ENCODE results near the gene KCNAB2.

The KCNAB2 gene

GRCh38 chr1:6086358-6086757 lies 40.7 kb downstream of the KCNAB2 start:
- H3K9ac ChIP-seq (ENCODE audit: low read length), result no peak overlapping the region
- no peaks in the 10 kb centered on the region for H3K9me3 ChIP-seq (ENCODE audit: insufficient read depth, low read length)
- no peaks in the 10 kb centered on the region for H3K27me3 ChIP-seq (ENCODE audit: low read depth, low read length)
- H3K27ac ChIP-seq (ENCODE audit: low read length), result no peak overlapping the region
- no peak overlapping the region for H2AFZ ChIP-seq (ENCODE audit: low read depth, low read length)
- no peak overlapping the region for H3K4me2 ChIP-seq (ENCODE audit: low read length)
- TF ChIP-seq EZH2phosphoT487 (IDR thresholded peaks at IDR 0.05; ENCODE audit: low read depth) (no peak), CTCF (IDR thresholded peaks at IDR 0.05; ENCODE audit: low read depth, low read length) (no peak)
- no peaks in the 10 kb centered on the region for H3K79me2 ChIP-seq (ENCODE audit: low read length)
- no peaks in the 10 kb centered on the region for H3K36me3 ChIP-seq (replicated peaks; ENCODE audit: low read depth, low read length)
- no peaks in the 10 kb centered on the region for H4K20me1 ChIP-seq (ENCODE audit: insufficient read depth, low read length)
- H3K4me3 ChIP-seq (ENCODE audit: low read length), result no peak overlapping the region
- H3K4me1 ChIP-seq (ENCODE audit: low read length), result no peaks in the 10 kb centered on the region

- no peak overlapping the region for H3K4me3 ChIP-seq (ENCODE audit: low read length)
- no peaks in the 10 kb centered on the region for H3K36me3 ChIP-seq (replicated peaks; ENCODE audit: low read depth, low read length)
- no peak for TF ChIP-seq CTCF (IDR thresholded peaks at IDR 0.05; ENCODE audit: low read depth, low read length)
- no peak for TF ChIP-seq EZH2phosphoT487 (IDR thresholded peaks at IDR 0.05; ENCODE audit: low read depth)
- H3K9ac ChIP-seq (ENCODE audit: low read length), result no peak overlapping the region
- no peak overlapping the region for H3K4me2 ChIP-seq (ENCODE audit: low read length)
- no peaks in the 10 kb centered on the region for H3K4me1 ChIP-seq (ENCODE audit: low read length)
- H3K27me3 ChIP-seq (ENCODE audit: low read depth, low read length), result no peaks in the 10 kb centered on the region
- no peaks in the 10 kb centered on the region for H3K9me3 ChIP-seq (ENCODE audit: insufficient read depth, low read length)
- H4K20me1 ChIP-seq (ENCODE audit: insufficient read depth, low read length), result no peaks in the 10 kb centered on the region
- no peak overlapping the region for H3K27ac ChIP-seq (ENCODE audit: low read length)
- no peak overlapping the region for H2AFZ ChIP-seq (ENCODE audit: low read depth, low read length)
- H3K79me2 ChIP-seq (ENCODE audit: low read length), result no peaks in the 10 kb centered on the region
Measured at GRCh38 chr1:6086762-6087376, 41.2 kb downstream of the KCNAB2 start.

GRCh38 chr1:6087377-6087772 lies 41.7 kb downstream of the KCNAB2 start:
- Histone ChIP-seq H3K4me2 (ENCODE audit: low read length) (no peak overlapping the region), H3K9me3 (ENCODE audit: insufficient read depth, low read length) (no peaks in the 10 kb centered on the region), H2AFZ (ENCODE audit: low read depth, low read length) (no peak overlapping the region), H3K79me2 (ENCODE audit: low read length) (no peaks in the 10 kb centered on the region), H3K4me3 (ENCODE audit: low read length) (no peak overlapping the region), H3K27me3 (ENCODE audit: low read depth, low read length) (no peaks in the 10 kb centered on the region), H3K9ac (ENCODE audit: low read length) (no peak overlapping the region), H3K27ac (ENCODE audit: low read length) (no peak overlapping the region), H3K4me1 (ENCODE audit: low read length) (no peaks in the 10 kb centered on the region), H4K20me1 (ENCODE audit: insufficient read depth, low read length) (no peaks in the 10 kb centered on the region), H3K36me3 (replicated peaks; ENCODE audit: low read depth, low read length) (no peaks in the 10 kb centered on the region)
- TF ChIP-seq CTCF (IDR thresholded peaks at IDR 0.05; ENCODE audit: low read depth, low read length) (no peak), EZH2phosphoT487 (IDR thresholded peaks at IDR 0.05; ENCODE audit: low read depth) (no peak)

- no peaks in the 10 kb centered on the region for H3K36me3 ChIP-seq (replicated peaks; ENCODE audit: low read depth, low read length)
- H3K79me2 ChIP-seq (ENCODE audit: low read length), result no peaks in the 10 kb centered on the region
- no peak overlapping the region for H3K9ac ChIP-seq (ENCODE audit: low read length)
- H3K27ac ChIP-seq (ENCODE audit: low read length), result no peak overlapping the region
- H4K20me1 ChIP-seq (ENCODE audit: insufficient read depth, low read length), result no peaks in the 10 kb centered on the region
- H3K4me1 ChIP-seq (ENCODE audit: low read length), result no peaks in the 10 kb centered on the region
- H3K4me3 ChIP-seq (ENCODE audit: low read length), result no peak overlapping the region
- H3K4me2 ChIP-seq (ENCODE audit: low read length), result no peak overlapping the region
- H2AFZ ChIP-seq (ENCODE audit: low read depth, low read length), result no peak overlapping the region
- no peaks in the 10 kb centered on the region for H3K27me3 ChIP-seq (ENCODE audit: low read depth, low read length)
- TF ChIP-seq CTCF (IDR thresholded peaks at IDR 0.05; ENCODE audit: low read depth, low read length), result no peak
- TF ChIP-seq EZH2phosphoT487 (IDR thresholded peaks at IDR 0.05; ENCODE audit: low read depth), result no peak
- H3K9me3 ChIP-seq (ENCODE audit: insufficient read depth, low read length), result no peaks in the 10 kb centered on the region
Measured at GRCh38 chr1:6087958-6088357, 42.3 kb downstream of the KCNAB2 start.

Data from OCI-LY3 (cell line).